GM23338 (cell line): ENCODE results near the gene SSR4. TPM values are rescaled to one million over a fixed set of nuclear protein-coding genes. Genes with fewer than 3 reads are reported as not detected.

ENCODE experiments used
- ATAC-seq: fragments of 200-7000 bp; cut with Tn5 transposase; 3 replicates; pipeline ENCODE4 v1.9.1; 2020
- DNase-seq: peaks from one replicate; pipeline ENCODE4 v3.0.0-alpha.2; 2015; ENCODE audit warnings: low spot score
- H2AFZ ChIP-seq: fragments of 200-600 bp; sonication (generic); 2 replicates; pipeline ENCODE4 v1.8.0; 2016; ENCODE audit warnings: antibody characterized with exemption, mild to moderate bottlenecking, moderate library complexity
- H3F3A ChIP-seq: fragments of 200-600 bp; sonication (generic); replicated peaks from 2 replicates; pipeline ENCODE4 v1.8.0; 2017; ENCODE audit warnings: antibody characterized with exemption, mixed run types, low read depth
- H3K27ac ChIP-seq: fragments of 200-600 bp; sonication (generic); 2 replicates; pipeline ENCODE4 v1.6.1; 2016; ENCODE audit warnings: low read depth
- H3K27me3 ChIP-seq: fragments of 200-600 bp; sonication (generic); 2 replicates; pipeline ENCODE4 v1.8.0; 2016; ENCODE audit warnings: mild to moderate bottlenecking, mixed run types, moderate library complexity; ENCODE audit not compliant: insufficient read depth
- H3K36me3 ChIP-seq: fragments of 200-600 bp; sonication (generic); 2 replicates; pipeline ENCODE4 v1.8.0; 2016; ENCODE audit warnings: mild to moderate bottlenecking; ENCODE audit not compliant: insufficient read depth
- H3K4me1 ChIP-seq: fragments of 200-600 bp; sonication (generic); 2 replicates; pipeline ENCODE4 v1.8.0; 2016; ENCODE audit warnings: mild to moderate bottlenecking, moderate library complexity; ENCODE audit not compliant: insufficient read depth
- H3K4me2 ChIP-seq: fragments of 200-600 bp; sonication (generic); 2 replicates; pipeline ENCODE4 v1.7.1; 2017; ENCODE audit warnings: mixed run types
- H3K4me3 ChIP-seq: fragments of 200-600 bp; sonication (generic); 2 replicates; pipeline ENCODE4 v1.6.1; 2016; ENCODE audit warnings: mixed run types
- H3K79me2 ChIP-seq: fragments of 200-600 bp; sonication (generic); replicated peaks from 2 replicates; pipeline ENCODE4 v1.8.0; 2017; ENCODE audit warnings: mild to moderate bottlenecking; ENCODE audit not compliant: insufficient read depth
- H3K9me2 ChIP-seq: fragments of 200-600 bp; sonication (generic); 2 replicates; pipeline ENCODE4 v1.8.0; 2017; ENCODE audit not compliant: insufficient read depth
- H4K20me1 ChIP-seq: fragments of 200-600 bp; sonication (generic); replicated peaks from 2 replicates; pipeline ENCODE4 v1.8.0; 2017; ENCODE audit warnings: mild to moderate bottlenecking; ENCODE audit not compliant: insufficient read depth
- H3K27ac Mint-ChIP-seq: 2 replicates; pipeline ENCODE4 v1.8.0; 2020; ENCODE audit warnings: inconsistent platforms, mild to moderate bottlenecking, moderate library complexity, mixed read lengths
- H3K27me3 Mint-ChIP-seq: 3 replicates; pipeline ENCODE4 v1.8.0; 2022; ENCODE audit warnings: low read depth, mild to moderate bottlenecking, moderate library complexity, mixed read lengths, inconsistent platforms; ENCODE audit not compliant: insufficient read depth, poor library complexity
- H3K36me3 Mint-ChIP-seq: 3 replicates; pipeline ENCODE4 v1.8.0; 2021; ENCODE audit warnings: low read depth, mild to moderate bottlenecking, inconsistent platforms, moderate library complexity, mixed read lengths
- H3K4me1 Mint-ChIP-seq: 3 replicates; pipeline ENCODE4 v1.8.0; 2020; ENCODE audit warnings: mild to moderate bottlenecking, inconsistent platforms, mixed read lengths
- H3K4me3 Mint-ChIP-seq: 3 replicates; pipeline ENCODE4 v1.8.0; 2021; ENCODE audit warnings: moderate library complexity, mild to moderate bottlenecking, inconsistent platforms, mixed read lengths
- H3K9me3 Mint-ChIP-seq: 3 replicates; pipeline ENCODE4 v1.8.0; 2020; ENCODE audit warnings: moderate library complexity, mild to moderate bottlenecking, inconsistent platforms, mixed read lengths
- EZH2 ChIP-seq: fragments of 200-600 bp; sonication (generic); IDR thresholded peaks from one replicate; pipeline ENCODE4 v1.8.0; 2017; ENCODE audit warnings: antibody characterized with exemption, mild to moderate bottlenecking, low read depth; ENCODE audit not compliant: unreplicated experiment
- EZH2phosphoT487 ChIP-seq: fragments of 200-600 bp; sonication (generic); IDR thresholded peaks from one replicate; pipeline ENCODE4 v1.8.1; 2018; ENCODE audit warnings: antibody characterized with exemption; ENCODE audit not compliant: unreplicated experiment
- NANOG ChIP-seq: IDR thresholded peaks from 2 replicates; pipeline ENCODE4 v1.6.1; 2016; ENCODE audit warnings: antibody characterized with exemption, borderline replicate concordance
- STAT1 ChIP-seq: IDR thresholded peaks from one replicate; pipeline ENCODE4 v1.6.1; 2016; ENCODE audit warnings: antibody characterized with exemption; ENCODE audit not compliant: unreplicated experiment
- ZNF462 ChIP-seq: fragments of 250-450 bp; sonication (Bioruptor Pico); IDR thresholded peaks from 2 replicates; pipeline ENCODE4 v1.5.0; 2020; ENCODE audit warnings: mild to moderate bottlenecking, moderate library complexity
- polyA plus RNA-seq: library from polyadenylated mRNA; unstranded; fragments of >200 nt; fragmentation: Nextera tagmentation; extraction: Ambion mirVana; gene quantifications from 2 replicates; pipeline ENCODE4 v1.2.1, GENCODE V29; 2016
- total RNA-seq: library from RNA; depleted of rRNA; stranded (reverse); fragments of >200 nt; shearing (Covaris generic); gene quantifications from 2 replicates; pipeline ENCODE4 v1.2.3, GENCODE V29; 2014
- TF ChIP-seq, protein P1 (sequence below): IDR thresholded peaks from one replicate; pipeline ENCODE4 v1.6.1; 2018; ENCODE audit warnings: antibody characterized with exemption; ENCODE audit not compliant: unreplicated experiment
- TF ChIP-seq, protein P2 (sequence below), 2 experiments: fragments of 200-600 bp in 1 of 2; sonication (generic) in 1 of 2; conservative IDR thresholded peaks; 2 replicates each; pipeline versions ENCODE4 v1.5.1 to v1.6.1; 2016 to 2017; ENCODE audit warnings: antibody characterized with exemption in 2 of 2, low read depth in 2 of 2, mild to moderate bottlenecking in 2 of 2, moderate library complexity in 1 of 2

Gene SSR4
- total and polyA plus RNA-seq, 2 experiments from 2014 or later = 107 to 352 TPM

DNA sequence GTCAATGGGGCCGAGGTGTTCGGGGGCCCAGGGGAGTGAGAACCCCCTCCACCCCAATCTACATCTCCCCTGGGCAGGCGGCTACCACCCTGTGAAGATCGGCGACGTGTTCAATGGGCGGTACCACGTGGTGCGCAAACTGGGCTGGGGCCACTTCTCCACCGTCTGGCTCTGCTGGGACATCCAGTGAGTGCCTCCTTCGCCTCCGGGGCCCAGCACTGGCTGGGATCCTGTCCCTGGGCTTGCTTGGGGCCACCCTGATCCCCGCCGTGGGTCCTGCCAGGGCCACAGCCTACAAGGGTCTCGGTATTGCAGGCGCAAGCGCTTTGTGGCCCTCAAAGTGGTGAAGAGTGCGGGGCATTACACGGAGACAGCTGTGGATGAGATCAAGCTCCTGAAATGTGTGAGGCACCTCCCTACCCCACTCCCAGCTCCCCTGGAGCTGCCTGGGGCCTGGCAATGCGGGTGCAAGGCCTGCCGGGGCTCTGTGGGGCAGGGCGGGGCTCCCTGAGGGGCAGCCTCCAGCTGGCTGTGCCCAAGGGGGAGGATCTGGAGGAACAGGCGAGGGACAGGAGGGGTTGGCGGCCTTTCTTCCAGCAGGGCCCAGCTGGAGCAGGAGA lies 12.9 kb upstream of the SSR4 start (continued):
- TF ChIP-seq, protein P1, sequence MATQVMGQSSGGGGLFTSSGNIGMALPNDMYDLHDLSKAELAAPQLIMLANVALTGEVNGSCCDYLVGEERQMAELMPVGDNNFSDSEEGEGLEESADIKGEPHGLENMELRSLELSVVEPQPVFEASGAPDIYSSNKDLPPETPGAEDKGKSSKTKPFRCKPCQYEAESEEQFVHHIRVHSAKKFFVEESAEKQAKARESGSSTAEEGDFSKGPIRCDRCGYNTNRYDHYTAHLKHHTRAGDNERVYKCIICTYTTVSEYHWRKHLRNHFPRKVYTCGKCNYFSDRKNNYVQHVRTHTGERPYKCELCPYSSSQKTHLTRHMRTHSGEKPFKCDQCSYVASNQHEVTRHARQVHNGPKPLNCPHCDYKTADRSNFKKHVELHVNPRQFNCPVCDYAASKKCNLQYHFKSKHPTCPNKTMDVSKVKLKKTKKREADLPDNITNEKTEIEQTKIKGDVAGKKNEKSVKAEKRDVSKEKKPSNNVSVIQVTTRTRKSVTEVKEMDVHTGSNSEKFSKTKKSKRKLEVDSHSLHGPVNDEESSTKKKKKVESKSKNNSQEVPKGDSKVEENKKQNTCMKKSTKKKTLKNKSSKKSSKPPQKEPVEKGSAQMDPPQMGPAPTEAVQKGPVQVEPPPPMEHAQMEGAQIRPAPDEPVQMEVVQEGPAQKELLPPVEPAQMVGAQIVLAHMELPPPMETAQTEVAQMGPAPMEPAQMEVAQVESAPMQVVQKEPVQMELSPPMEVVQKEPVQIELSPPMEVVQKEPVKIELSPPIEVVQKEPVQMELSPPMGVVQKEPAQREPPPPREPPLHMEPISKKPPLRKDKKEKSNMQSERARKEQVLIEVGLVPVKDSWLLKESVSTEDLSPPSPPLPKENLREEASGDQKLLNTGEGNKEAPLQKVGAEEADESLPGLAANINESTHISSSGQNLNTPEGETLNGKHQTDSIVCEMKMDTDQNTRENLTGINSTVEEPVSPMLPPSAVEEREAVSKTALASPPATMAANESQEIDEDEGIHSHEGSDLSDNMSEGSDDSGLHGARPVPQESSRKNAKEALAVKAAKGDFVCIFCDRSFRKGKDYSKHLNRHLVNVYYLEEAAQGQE = no peak
- TF ChIP-seq ZNF462 (CRISPR knock-in tag) = no peak
- TF ChIP-seq EZH2phosphoT487 = no peak
- no peak for TF ChIP-seq STAT1
- TF ChIP-seq NANOG = no peak

- Histone ChIP-seq H2AFZ (no peak overlapping the region), H3K36me3 (no peaks in the 10 kb centered on the region), H3K4me3 (no peak overlapping the region), H4K20me1 (no peaks in the 10 kb centered on the region), H3K27me3 (no peaks in the 10 kb centered on the region), H3K4me2 (no peak overlapping the region), H3F3A (no peaks in the 10 kb centered on the region), H3K4me1 (no peaks in the 10 kb centered on the region), H3K9me2 (no peaks in the 10 kb centered on the region), H3K79me2 (no peaks in the 10 kb centered on the region), H3K27ac (no peak overlapping the region)
- TF ChIP-seq EZH2 = no peak
- TF ChIP-seq, protein P2, sequence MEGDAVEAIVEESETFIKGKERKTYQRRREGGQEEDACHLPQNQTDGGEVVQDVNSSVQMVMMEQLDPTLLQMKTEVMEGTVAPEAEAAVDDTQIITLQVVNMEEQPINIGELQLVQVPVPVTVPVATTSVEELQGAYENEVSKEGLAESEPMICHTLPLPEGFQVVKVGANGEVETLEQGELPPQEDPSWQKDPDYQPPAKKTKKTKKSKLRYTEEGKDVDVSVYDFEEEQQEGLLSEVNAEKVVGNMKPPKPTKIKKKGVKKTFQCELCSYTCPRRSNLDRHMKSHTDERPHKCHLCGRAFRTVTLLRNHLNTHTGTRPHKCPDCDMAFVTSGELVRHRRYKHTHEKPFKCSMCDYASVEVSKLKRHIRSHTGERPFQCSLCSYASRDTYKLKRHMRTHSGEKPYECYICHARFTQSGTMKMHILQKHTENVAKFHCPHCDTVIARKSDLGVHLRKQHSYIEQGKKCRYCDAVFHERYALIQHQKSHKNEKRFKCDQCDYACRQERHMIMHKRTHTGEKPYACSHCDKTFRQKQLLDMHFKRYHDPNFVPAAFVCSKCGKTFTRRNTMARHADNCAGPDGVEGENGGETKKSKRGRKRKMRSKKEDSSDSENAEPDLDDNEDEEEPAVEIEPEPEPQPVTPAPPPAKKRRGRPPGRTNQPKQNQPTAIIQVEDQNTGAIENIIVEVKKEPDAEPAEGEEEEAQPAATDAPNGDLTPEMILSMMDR (conservative IDR thresholded peaks at IDR 0.05; ENCODE audit: low read depth in 2 of 2) = peak; percentile 31 to 61
- ATAC-seq (peak; percentile 53), DNase-seq (peak; percentile 56)
- Mint-ChIP-seq H3K4me1 (peaks cover 7% of the 10 kb centered on the region; the same call in 2 of the 3 replicates), H3K4me3 (no peak overlapping the region), H3K9me3 (no peaks in the 10 kb centered on the region), H3K36me3 (peaks cover 3% of the 10 kb centered on the region; the same call in 1 of the 3 replicates), H3K27ac (no peak overlapping the region), H3K27me3 (peaks cover 7% of the 10 kb centered on the region)
Observed at GRCh38 chrX:153782313-153782712, 12.2 kb upstream of the SSR4 start.
